Keratinocyte (primary cell): ENCODE results near the gene RGS9BP. TPM values are rescaled to one million over a fixed set of nuclear protein-coding genes. Genes with fewer than 3 reads are reported as not detected.

ENCODE experiments used
- DNase-seq: peaks from one replicate; pipeline ENCODE4 v3.0.0-alpha.2; 2011; ENCODE audit warnings: low read depth, missing footprints, low spot score
- FAIRE-seq: peaks from 2 replicates; lab custom pipeline; 2011; peaks lifted over from hg19 to GRCh38; lab: Jason Lieb, UNC
- H2AFZ ChIP-seq: 2 replicates; pipeline ENCODE4 v1.6.0; 2012; ENCODE audit warnings: low read length, control low read depth, inconsistent platforms; ENCODE audit not compliant: control insufficient read depth
- H3K27ac ChIP-seq: 2 replicates; pipeline ENCODE4 v1.5.1; 2011; ENCODE audit warnings: low read length; ENCODE audit not compliant: control insufficient read depth, insufficient read depth
- H3K27me3 ChIP-seq: 3 replicates; pipeline ENCODE4 v1.6.0; 2011; ENCODE audit warnings: low read length; ENCODE audit not compliant: control insufficient read depth, insufficient read depth; ENCODE audit errors: extremely low read depth
- H3K36me3 ChIP-seq, 2 experiments: 2 replicates in 1 of 2; 3 replicates in 1 of 2; pipeline ENCODE4 v1.5.1; 2011; ENCODE audit warnings: low read length in 2 of 2, mild to moderate bottlenecking in 1 of 2; ENCODE audit not compliant: control insufficient read depth in 2 of 2, insufficient read depth in 2 of 2; ENCODE audit errors: extremely low read depth in 1 of 2
- H3K4me1 ChIP-seq: 3 replicates; pipeline ENCODE4 v1.5.1; 2011; ENCODE audit warnings: low read length; ENCODE audit not compliant: control insufficient read depth, insufficient read depth; ENCODE audit errors: extremely low read depth
- H3K4me2 ChIP-seq: 3 replicates; pipeline ENCODE4 v1.6.0; 2011; ENCODE audit warnings: low read depth, low read length; ENCODE audit not compliant: control insufficient read depth, insufficient read depth; ENCODE audit errors: extremely low read depth
- H3K4me3 ChIP-seq, 3 experiments: fragments of 200-600 bp in 1 of 3; sonication (generic) in 1 of 3; 2 replicates in 2 of 3; 3 replicates in 1 of 3; pipeline ENCODE4 v1.5.1; 2011 to 2016; ENCODE audit warnings: low read length in 3 of 3, mild to moderate bottlenecking in 3 of 3, control low read depth in 2 of 3, inconsistent platforms in 1 of 3, low read depth in 1 of 3, mixed read lengths in 1 of 3, mixed run types in 1 of 3, moderate library complexity in 1 of 3; ENCODE audit not compliant: control insufficient read depth in 2 of 3, insufficient read depth in 2 of 3; ENCODE audit errors: extremely low read depth in 1 of 3
- H3K79me2 ChIP-seq: 2 replicates; pipeline ENCODE4 v1.6.0; 2012; ENCODE audit warnings: low read length; ENCODE audit not compliant: control insufficient read depth, insufficient read depth
- H3K9ac ChIP-seq: 3 replicates; pipeline ENCODE4 v1.6.0; 2011; ENCODE audit warnings: low read length; ENCODE audit not compliant: control insufficient read depth, insufficient read depth; ENCODE audit errors: extremely low read depth
- H3K9me1 ChIP-seq: 3 replicates; pipeline ENCODE4 v1.6.0; 2011; ENCODE audit warnings: low read length; ENCODE audit not compliant: control insufficient read depth, insufficient read depth; ENCODE audit errors: extremely low read depth
- H3K9me3 ChIP-seq: 2 replicates; pipeline ENCODE4 v1.5.1; 2012; ENCODE audit warnings: low read depth, low read length; ENCODE audit not compliant: control insufficient read depth
- H4K20me1 ChIP-seq: 3 replicates; pipeline ENCODE4 v1.6.0; 2011; ENCODE audit warnings: low read length; ENCODE audit not compliant: control insufficient read depth, insufficient read depth; ENCODE audit errors: extremely low read depth
- CTCF ChIP-seq, 3 experiments: IDR thresholded peaks in 1 of 3; conservative IDR thresholded peaks in 1 of 3; optimal IDR thresholded peaks in 1 of 3; 2 replicates in 2 of 3; 3 replicates in 1 of 3; pipeline versions ENCODE3 to v1.5.1; 2011; ENCODE audit warnings: low read length in 3 of 3, mild to moderate bottlenecking in 3 of 3, moderate library complexity in 2 of 3, control low read depth in 1 of 3, inconsistent platforms in 1 of 3; ENCODE audit not compliant: insufficient read depth in 2 of 3; ENCODE audit errors: extremely low read depth in 1 of 3
- EZH2 ChIP-seq: IDR thresholded peaks from one replicate; pipeline ENCODE4 v1.6.1; 2012; ENCODE audit warnings: inconsistent platforms, mild to moderate bottlenecking, low read length, moderate library complexity
- dilution Hi-C: fragments of 300-500 bp; cut with MboI; formaldehyde crosslinking; loops from one replicate; pipeline ENCODE4 v1.7.0; 2020; ENCODE audit warnings: low sequenced_read_pairs; ENCODE audit not compliant: extremely low pct_ligation_motif_present
- polyA plus RNA-seq, 5 experiments: library from polyadenylated mRNA; depleted of rRNA in 3 of 5; stranded (reverse) in 3 of 5; stranded (forward) in 1 of 5; unstranded in 1 of 5; fragments of >200 nt; gene quantifications; 1 replicate in 1 of 5; 2 replicates in 3 of 5; 3 replicates in 1 of 5; pipeline versions ENCODE4 v1.2.1 to v1.2.3, GENCODE V29; 2011 to 2012; ENCODE audit warnings: missing spikeins in 2 of 5, low read depth in 1 of 5, low replicate concordance in 1 of 5

The RGS9BP gene
- polyA plus RNA-seq, 1 donor (not counting 4 experiments of a cell fraction or from before 2014, with no cell fraction given): 0.01 TPM

GRCh38 chr19:32661318-32661717 is 14.3 kb upstream of the RGS9BP start:
- Histone ChIP-seq H3K9me3 (no peaks in the 10 kb centered on the region), H3K27me3 (no peaks in the 10 kb centered on the region), H3K9me1 (no peaks in the 10 kb centered on the region), H3K27ac (no peak overlapping the region), H3K9ac (no peak overlapping the region), H3K79me2 (peaks cover 53% of the 10 kb centered on the region), H3K4me1 (no peaks in the 10 kb centered on the region), H3K4me3 (no peak overlapping the region), H3K4me2 (no peak overlapping the region), H3K36me3 (peaks cover 7 to 9% of the 10 kb centered on the region in 2 experiments), H4K20me1 (peaks cover 2% of the 10 kb centered on the region), H2AFZ (no peak overlapping the region)
- no peak for TF ChIP-seq CTCF (optimal IDR thresholded peaks at IDR 0.05 in 1 of 3, IDR thresholded peaks at IDR 0.05 in 1 of 3, conservative IDR thresholded peaks at IDR 0.05 in 1 of 3; ENCODE audit: extremely low read depth in 1 of 3, insufficient read depth in 2 of 3, low read length in 3 of 3)
- no peak for TF ChIP-seq EZH2
- FAIRE-seq: no peak
- dilution Hi-C loops: no loop called here
- DNase-seq: no peak

GRCh38 chr19:32662186-32662585 is 13.5 kb upstream of the RGS9BP start:
- Histone ChIP-seq H3K79me2 (peaks cover 60% of the 10 kb centered on the region), H3K36me3 (peaks cover 7 to 10% of the 10 kb centered on the region in 2 experiments), H3K4me1 (no peaks in the 10 kb centered on the region), H2AFZ (no peak overlapping the region), H3K27me3 (no peaks in the 10 kb centered on the region), H3K9me3 (no peaks in the 10 kb centered on the region), H4K20me1 (peaks cover 6% of the 10 kb centered on the region), H3K9me1 (no peaks in the 10 kb centered on the region), H3K27ac (no peak overlapping the region), H3K4me2 (no peak overlapping the region), H3K4me3 (no peak overlapping the region), H3K9ac (no peak overlapping the region)
- DNase-seq (no peak), FAIRE-seq (no peak)
- TF ChIP-seq CTCF (optimal IDR thresholded peaks at IDR 0.05 in 1 of 3, IDR thresholded peaks at IDR 0.05 in 1 of 3, conservative IDR thresholded peaks at IDR 0.05 in 1 of 3; ENCODE audit: extremely low read depth in 1 of 3, insufficient read depth in 2 of 3, low read length in 3 of 3) (no peak), EZH2 (no peak)
- dilution Hi-C loops: no loop called here
